WTC11 (cell line): ENCODE data around the gene CMPK2.

Source experiments
- MXD4 ChIP-seq: fragments of 250-450 bp; sonication (Bioruptor Pico); IDR thresholded peaks from 2 replicates; pipeline ENCODE4 v1.8.0; 2021; ENCODE audit warnings: mild to moderate bottlenecking, moderate library complexity, borderline replicate concordance
- SP1 ChIP-seq: sonication (generic); formaldehyde crosslinking; conservative IDR thresholded peaks from 2 replicates; pipeline ENCODE4 v1.8.1; 2022; ENCODE audit warnings: missing genetic modification reagents
- TF ChIP-seq, protein P1 (sequence below): sonication (generic); formaldehyde crosslinking; IDR thresholded peaks from 2 replicates; pipeline ENCODE4 v1.8.0; 2022; ENCODE audit warnings: mild to moderate bottlenecking, missing genetic modification reagents

DNA sequence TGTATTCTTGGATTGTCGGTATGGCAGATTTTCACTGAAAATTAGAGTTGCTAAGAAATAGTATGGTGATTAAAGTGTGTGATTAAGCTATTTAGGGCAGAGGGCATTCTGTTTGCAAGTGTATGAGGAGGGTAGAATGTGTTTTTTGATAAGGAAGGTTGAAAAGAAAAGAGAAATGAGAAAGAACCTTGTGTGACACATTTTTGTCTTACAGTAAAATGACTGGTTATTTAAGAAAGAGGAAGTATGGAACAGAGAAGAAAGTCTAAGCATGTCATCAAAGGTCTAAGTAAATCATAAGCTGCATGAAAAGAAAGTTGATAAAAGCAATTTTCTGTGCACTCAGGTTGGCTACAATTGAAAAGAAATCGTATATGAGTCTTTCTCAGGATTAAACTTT, 6.7 kb upstream of the CMPK2 start:
- TF ChIP-seq, protein P1, sequence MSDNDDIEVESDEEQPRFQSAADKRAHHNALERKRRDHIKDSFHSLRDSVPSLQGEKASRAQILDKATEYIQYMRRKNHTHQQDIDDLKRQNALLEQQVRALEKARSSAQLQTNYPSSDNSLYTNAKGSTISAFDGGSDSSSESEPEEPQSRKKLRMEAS (CRISPR knock-in tag), result no peak
- TF ChIP-seq SP1 (CRISPR knock-in tag) (no peak), MXD4 (no peak)
